Non-pigmented ciliary epithelial cell (primary cell): ENCODE data around the gene PRPF40B.
"Not testable (repeated sequence)": the region's sequence is repeated elsewhere in the genome, so short reads cannot be mapped to it uniquely, and the experiment has no call there.

Source experiments
- DNase-seq: peaks from one replicate; pipeline ENCODE4 v3.0.0-alpha.2; 2010; ENCODE audit warnings: low read depth

The PRPF40B gene

GRCh38 chr12:49609059-49609874 lies 14.1 kb upstream of the PRPF40B start:
- no peak for DNase-seq

- DNase-seq = no peak
Observed at GRCh38 chr12:49609875-49610154, 13.5 kb upstream of the PRPF40B start.

GRCh38 chr12:49610785-49611184 lies 12.6 kb upstream of the PRPF40B start:
- not testable (repeated sequence) for DNase-seq

GRCh38 chr12:49612210-49612609 lies 11.2 kb upstream of the PRPF40B start:
- no peak for DNase-seq

- DNase-seq = no peak
Observed at GRCh38 chr12:49615725-49616124, 7.6 kb upstream of the PRPF40B start.

GRCh38 chr12:49616533-49617219 lies 6.7 kb upstream of the PRPF40B start:
- DNase-seq = no peak

GRCh38 chr12:49618576-49618975 lies 4.8 kb upstream of the PRPF40B start:
- DNase-seq = no peak

- no peak for DNase-seq
Observed at GRCh38 chr12:49619286-49619685, 4.1 kb upstream of the PRPF40B start.

GRCh38 chr12:49621651-49622500 lies 1.5 kb upstream of the PRPF40B start:
- no peak for DNase-seq

GRCh38 chr12:49622501-49623141 lies 740 bp upstream of the PRPF40B start:
- DNase-seq = no peak

GRCh38 chr12:49624921-49625577 lies 1.7 kb downstream of the PRPF40B start:
- no peak for DNase-seq

- DNase-seq = no peak
Observed at GRCh38 chr12:49626169-49626835, 2.9 kb downstream of the PRPF40B start.

- DNase-seq = no peak
Observed at GRCh38 chr12:49626836-49627235, 3.5 kb downstream of the PRPF40B start.

GRCh38 chr12:49627752-49628360 lies 4.5 kb downstream of the PRPF40B start:
- no peak for DNase-seq

- no peak for DNase-seq
Observed at GRCh38 chr12:49631336-49631907, 8.1 kb downstream of the PRPF40B start.

- no peak for DNase-seq
Observed at GRCh38 chr12:49632401-49632800, 9.0 kb downstream of the PRPF40B start.

- DNase-seq = no peak
Observed at GRCh38 chr12:49632986-49633702, 9.8 kb downstream of the PRPF40B start.

GRCh38 chr12:49633703-49634345 lies 10.5 kb downstream of the PRPF40B start:
- DNase-seq = no peak

GRCh38 chr12:49635036-49635435 lies 11.7 kb downstream of the PRPF40B start:
- no peak for DNase-seq
